ENCODE data around the gene HNF1B.
"Not testable (repeated sequence)": the region's sequence is repeated elsewhere in the genome, so short reads cannot be mapped to it uniquely, and the experiment has no call there.

Gene HNF1B

GRCh38 chr17:37689317-37689716 lies 55.5 kb downstream of the HNF1B start:
- no peaks in the 10 kb centered on the region for H3K4me1 Mint-ChIP-seq
- H3K4me3 Mint-ChIP-seq, result no peak overlapping the region
- no peak for DNase-seq (ENCODE audit: low spot score in 2 of 2)
- H3K9me3 Mint-ChIP-seq, result no peaks in the 10 kb centered on the region
- no peak overlapping the region for H3K27ac Mint-ChIP-seq
- no peak for ATAC-seq
- H3K36me3 Mint-ChIP-seq, result no peaks in the 10 kb centered on the region

GRCh38 chr17:37683454-37683984 lies 61.3 kb downstream of the HNF1B start:
- ATAC-seq, result no peak
- Mint-ChIP-seq H3K36me3 (no peaks in the 10 kb centered on the region), H3K9me3 (peaks cover 1% of the 10 kb centered on the region), H3K27ac (no peak overlapping the region), H3K4me3 (no peak overlapping the region), H3K4me1 (no peaks in the 10 kb centered on the region)
- no peak for DNase-seq (ENCODE audit: low spot score in 2 of 2)

- ATAC-seq (no peak), DNase-seq (ENCODE audit: low spot score in 2 of 2) (no peak)
- H3K9me3 Mint-ChIP-seq, result peaks cover 4% of the 10 kb centered on the region
- no peak overlapping the region for H3K4me3 Mint-ChIP-seq
- no peaks in the 10 kb centered on the region for H3K36me3 Mint-ChIP-seq
- no peaks in the 10 kb centered on the region for H3K4me1 Mint-ChIP-seq
- no peak overlapping the region for H3K27ac Mint-ChIP-seq
These were observed 62.9 kb downstream of the HNF1B start for GRCh38 chr17:37682007-37682406.

- H3K36me3 Mint-ChIP-seq; DNase-seq (ENCODE audit: low spot score in 2 of 2); H3K9me3 Mint-ChIP-seq; H3K4me3 Mint-ChIP-seq; H3K27ac Mint-ChIP-seq; ATAC-seq; H3K4me1 Mint-ChIP-seq: not testable (repeated sequence)
These were observed 64.9 kb downstream of the HNF1B start for GRCh38 chr17:37679995-37680394.

GRCh38 chr17:37678036-37678435 lies 66.8 kb downstream of the HNF1B start:
- DNase-seq (ENCODE audit: low spot score in 2 of 2), result no peak
- ATAC-seq, result no peak
- Mint-ChIP-seq H3K36me3 (no peaks in the 10 kb centered on the region), H3K4me3 (no peak overlapping the region), H3K4me1 (no peaks in the 10 kb centered on the region), H3K9me3 (peaks cover 4% of the 10 kb centered on the region), H3K27ac (no peak overlapping the region)

- ATAC-seq (no peak), DNase-seq (ENCODE audit: low spot score in 2 of 2) (no peak)
- Mint-ChIP-seq H3K4me3 (no peak overlapping the region), H3K9me3 (peaks cover 4% of the 10 kb centered on the region), H3K36me3 (no peaks in the 10 kb centered on the region), H3K4me1 (no peaks in the 10 kb centered on the region), H3K27ac (no peak overlapping the region)
These were observed 67.8 kb downstream of the HNF1B start for GRCh38 chr17:37677021-37677420.

GRCh38 chr17:37676115-37676925 lies 68.5 kb downstream of the HNF1B start:
- peaks cover 4% of the 10 kb centered on the region for H3K9me3 Mint-ChIP-seq
- DNase-seq (ENCODE audit: low spot score in 2 of 2) (no peak), ATAC-seq (no peak)
- no peak overlapping the region for H3K4me3 Mint-ChIP-seq
- no peak overlapping the region for H3K27ac Mint-ChIP-seq
- no peaks in the 10 kb centered on the region for H3K36me3 Mint-ChIP-seq
- no peaks in the 10 kb centered on the region for H3K4me1 Mint-ChIP-seq

GRCh38 chr17:37674511-37674910 lies 70.3 kb downstream of the HNF1B start:
- ATAC-seq (no peak), DNase-seq (ENCODE audit: low spot score in 2 of 2) (no peak)
- no peaks in the 10 kb centered on the region for H3K36me3 Mint-ChIP-seq
- peaks cover 4% of the 10 kb centered on the region for H3K9me3 Mint-ChIP-seq
- no peak overlapping the region for H3K27ac Mint-ChIP-seq
- H3K4me1 Mint-ChIP-seq, result no peaks in the 10 kb centered on the region
- H3K4me3 Mint-ChIP-seq, result no peak overlapping the region

- Mint-ChIP-seq H3K4me3 (no peak overlapping the region), H3K4me1 (no peaks in the 10 kb centered on the region)
These were observed 71.5 kb downstream of the HNF1B start for GRCh38 chr17:37673386-37673785.

GRCh38 chr17:37672548-37673078 lies 72.2 kb downstream of the HNF1B start:
- Mint-ChIP-seq H3K4me1 (no peaks in the 10 kb centered on the region), H3K36me3 (no peaks in the 10 kb centered on the region), H3K9me3 (no peaks in the 10 kb centered on the region), H3K4me3 (no peak overlapping the region), H3K27ac (no peak overlapping the region)
- DNase-seq (ENCODE audit: low spot score in 2 of 2) (no peak), ATAC-seq (no peak)

More at GRCh38 chr17:37673386-37673785, 71.5 kb downstream of the HNF1B start:
- Mint-ChIP-seq H3K36me3 (no peaks in the 10 kb centered on the region), H3K27ac (no peak overlapping the region), H3K9me3 (peaks cover 1% of the 10 kb centered on the region)
- no peak for DNase-seq (ENCODE audit: low spot score in 2 of 2)
- ATAC-seq, result no peak

- H3K36me3 Mint-ChIP-seq, result no peaks in the 10 kb centered on the region
- no peaks in the 10 kb centered on the region for H3K9me3 Mint-ChIP-seq
- no peak for ATAC-seq
- no peak for DNase-seq (ENCODE audit: low spot score in 2 of 2)
- H3K4me1 Mint-ChIP-seq, result no peaks in the 10 kb centered on the region
- H3K4me3 Mint-ChIP-seq, result no peak overlapping the region
- H3K27ac Mint-ChIP-seq, result no peak overlapping the region
These were observed 72.9 kb downstream of the HNF1B start for GRCh38 chr17:37671824-37672547.

GRCh38 chr17:37671028-37671823 lies 73.6 kb downstream of the HNF1B start:
- Mint-ChIP-seq H3K4me3 (no peak overlapping the region), H3K36me3 (no peaks in the 10 kb centered on the region), H3K27ac (no peak overlapping the region), H3K4me1 (no peaks in the 10 kb centered on the region), H3K9me3 (no peaks in the 10 kb centered on the region)
- DNase-seq (ENCODE audit: low spot score in 2 of 2) (no peak), ATAC-seq (no peak)

- Mint-ChIP-seq H3K27ac (no peak overlapping the region), H3K9me3 (no peaks in the 10 kb centered on the region), H3K4me3 (no peak overlapping the region), H3K4me1 (no peaks in the 10 kb centered on the region), H3K36me3 (no peaks in the 10 kb centered on the region)
- ATAC-seq, result no peak
- DNase-seq (ENCODE audit: low spot score in 2 of 2), result no peak
These were observed 77.8 kb downstream of the HNF1B start for GRCh38 chr17:37667039-37667438.

- H3K4me1 Mint-ChIP-seq, result no peaks in the 10 kb centered on the region
- no peaks in the 10 kb centered on the region for H3K9me3 Mint-ChIP-seq
- no peaks in the 10 kb centered on the region for H3K36me3 Mint-ChIP-seq
- no peak overlapping the region for H3K27ac Mint-ChIP-seq
- H3K4me3 Mint-ChIP-seq, result no peak overlapping the region
- ATAC-seq (no peak), DNase-seq (ENCODE audit: low spot score in 2 of 2) (no peak)
These were observed 80.6 kb downstream of the HNF1B start for GRCh38 chr17:37664214-37664613.

- DNase-seq (ENCODE audit: low spot score in 2 of 2) (no peak), ATAC-seq (no peak)
- Mint-ChIP-seq H3K27ac (no peak overlapping the region), H3K9me3 (no peaks in the 10 kb centered on the region), H3K4me3 (no peak overlapping the region), H3K4me1 (no peaks in the 10 kb centered on the region), H3K36me3 (no peaks in the 10 kb centered on the region)
These were observed 82.5 kb downstream of the HNF1B start for GRCh38 chr17:37662353-37662752.
